ENCODE data around the gene DMTF1.

DMTF1 gene

GRCh38 chr7:87144173-87144657, 8.0 kb upstream of the DMTF1 start (continued):
- TF ChIP-seq KLF16 (tag by site-specific recombination; IDR thresholded peaks at IDR 0.05) (no peak), SCRT2 (tag by site-specific recombination; IDR thresholded peaks at IDR 0.05) (no peak), ZNF664 (tag by site-specific recombination; IDR thresholded peaks at IDR 0.05) (no peak), HOXA7 (CRISPR knock-in tag; IDR thresholded peaks at IDR 0.05; ENCODE audit: borderline replicate concordance) (no peak), CTCF (tag by site-specific recombination; IDR thresholded peaks at IDR 0.05) (no peak)

GRCh38 chr7:87146740-87147386, 5.4 kb upstream of the DMTF1 start:
- TF ChIP-seq, protein P1, sequence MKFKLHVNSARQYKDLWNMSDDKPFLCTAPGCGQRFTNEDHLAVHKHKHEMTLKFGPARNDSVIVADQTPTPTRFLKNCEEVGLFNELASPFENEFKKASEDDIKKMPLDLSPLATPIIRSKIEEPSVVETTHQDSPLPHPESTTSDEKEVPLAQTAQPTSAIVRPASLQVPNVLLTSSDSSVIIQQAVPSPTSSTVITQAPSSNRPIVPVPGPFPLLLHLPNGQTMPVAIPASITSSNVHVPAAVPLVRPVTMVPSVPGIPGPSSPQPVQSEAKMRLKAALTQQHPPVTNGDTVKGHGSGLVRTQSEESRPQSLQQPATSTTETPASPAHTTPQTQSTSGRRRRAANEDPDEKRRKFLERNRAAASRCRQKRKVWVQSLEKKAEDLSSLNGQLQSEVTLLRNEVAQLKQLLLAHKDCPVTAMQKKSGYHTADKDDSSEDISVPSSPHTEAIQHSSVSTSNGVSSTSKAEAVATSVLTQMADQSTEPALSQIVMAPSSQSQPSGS (tag by site-specific recombination; IDR thresholded peaks at IDR 0.05; ENCODE audit: low read depth): no peak
- TF ChIP-seq, protein P2, sequence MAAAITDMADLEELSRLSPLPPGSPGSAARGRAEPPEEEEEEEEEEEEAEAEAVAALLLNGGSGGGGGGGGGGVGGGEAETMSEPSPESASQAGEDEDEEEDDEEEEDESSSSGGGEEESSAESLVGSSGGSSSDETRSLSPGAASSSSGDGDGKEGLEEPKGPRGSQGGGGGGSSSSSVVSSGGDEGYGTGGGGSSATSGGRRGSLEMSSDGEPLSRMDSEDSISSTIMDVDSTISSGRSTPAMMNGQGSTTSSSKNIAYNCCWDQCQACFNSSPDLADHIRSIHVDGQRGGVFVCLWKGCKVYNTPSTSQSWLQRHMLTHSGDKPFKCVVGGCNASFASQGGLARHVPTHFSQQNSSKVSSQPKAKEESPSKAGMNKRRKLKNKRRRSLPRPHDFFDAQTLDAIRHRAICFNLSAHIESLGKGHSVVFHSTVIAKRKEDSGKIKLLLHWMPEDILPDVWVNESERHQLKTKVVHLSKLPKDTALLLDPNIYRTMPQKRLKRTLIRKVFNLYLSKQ (tag by site-specific recombination; IDR thresholded peaks at IDR 0.05; ENCODE audit: borderline replicate concordance): no peak
- TF ChIP-seq ZNF561 (tag by site-specific recombination; IDR thresholded peaks at IDR 0.05; ENCODE audit: borderline replicate concordance) (no peak), SP7 (tag by site-specific recombination; IDR thresholded peaks at IDR 0.05) (no peak), ZNF19 (tag by site-specific recombination; IDR thresholded peaks at IDR 0.05; ENCODE audit: low read depth) (no peak), ZFP69B (tag by site-specific recombination; IDR thresholded peaks at IDR 0.05) (no peak), ZNF433 (tag by site-specific recombination; IDR thresholded peaks at IDR 0.05; ENCODE audit: low read depth) (no peak), BCL11B (tag by site-specific recombination; IDR thresholded peaks at IDR 0.05; ENCODE audit: low read depth) (no peak), ZNF792 (tag by site-specific recombination; IDR thresholded peaks at IDR 0.05) (no peak), ZNF121 (tag by site-specific recombination; IDR thresholded peaks at IDR 0.05) (no peak), ZNF596 (tag by site-specific recombination; IDR thresholded peaks at IDR 0.05) (no peak), TRIM28 (IDR thresholded peaks at IDR 0.05; ENCODE audit: borderline replicate concordance, low read length) (no peak)
- TF ChIP-seq, protein P3, sequence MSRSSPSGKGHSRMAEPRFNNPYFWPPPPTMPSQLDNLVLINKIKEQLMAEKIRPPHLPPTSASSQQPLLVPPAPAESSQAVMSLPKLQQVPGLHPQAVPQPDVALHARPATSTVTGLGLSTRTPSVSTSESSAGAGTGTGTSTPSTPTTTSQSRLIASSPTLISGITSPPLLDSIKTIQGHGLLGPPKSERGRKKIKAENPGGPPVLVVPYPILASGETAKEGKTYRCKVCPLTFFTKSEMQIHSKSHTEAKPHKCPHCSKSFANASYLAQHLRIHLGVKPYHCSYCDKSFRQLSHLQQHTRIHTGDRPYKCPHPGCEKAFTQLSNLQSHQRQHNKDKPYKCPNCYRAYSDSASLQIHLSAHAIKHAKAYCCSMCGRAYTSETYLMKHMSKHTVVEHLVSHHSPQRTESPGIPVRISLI (tag by site-specific recombination; IDR thresholded peaks at IDR 0.05): no peak
- TF ChIP-seq, protein P4, sequence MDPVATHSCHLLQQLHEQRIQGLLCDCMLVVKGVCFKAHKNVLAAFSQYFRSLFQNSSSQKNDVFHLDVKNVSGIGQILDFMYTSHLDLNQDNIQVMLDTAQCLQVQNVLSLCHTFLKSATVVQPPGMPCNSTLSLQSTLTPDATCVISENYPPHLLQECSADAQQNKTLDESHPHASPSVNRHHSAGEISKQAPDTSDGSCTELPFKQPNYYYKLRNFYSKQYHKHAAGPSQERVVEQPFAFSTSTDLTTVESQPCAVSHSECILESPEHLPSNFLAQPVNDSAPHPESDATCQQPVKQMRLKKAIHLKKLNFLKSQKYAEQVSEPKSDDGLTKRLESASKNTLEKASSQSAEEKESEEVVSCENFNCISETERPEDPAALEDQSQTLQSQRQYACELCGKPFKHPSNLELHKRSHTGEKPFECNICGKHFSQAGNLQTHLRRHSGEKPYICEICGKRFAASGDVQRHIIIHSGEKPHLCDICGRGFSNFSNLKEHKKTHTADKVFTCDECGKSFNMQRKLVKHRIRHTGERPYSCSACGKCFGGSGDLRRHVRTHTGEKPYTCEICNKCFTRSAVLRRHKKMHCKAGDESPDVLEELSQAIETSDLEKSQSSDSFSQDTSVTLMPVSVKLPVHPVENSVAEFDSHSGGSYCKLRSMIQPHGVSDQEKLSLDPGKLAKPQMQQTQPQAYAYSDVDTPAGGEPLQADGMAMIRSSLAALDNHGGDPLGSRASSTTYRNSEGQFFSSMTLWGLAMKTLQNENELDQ (tag by site-specific recombination; IDR thresholded peaks at IDR 0.05; ENCODE audit: low read depth): no peak
- Histone ChIP-seq H3K4me1 (ENCODE audit: control insufficient read depth, insufficient read depth, low read length) (no peaks in the 10 kb centered on the region), H3K27ac (ENCODE audit: extremely low read depth, low read depth, low read length) (no peak overlapping the region), H3K9me3 (ENCODE audit: control insufficient read depth, insufficient read depth, low read depth, low read length) (no peaks in the 10 kb centered on the region), H3K36me3 (ENCODE audit: control insufficient read depth in 2 of 2, insufficient read depth in 1 of 2, low read length in 2 of 2) (no peaks in the 10 kb centered on the region), H3K4me3 (ENCODE audit: low read depth, low read length) (no peak overlapping the region)
- POLR2A ChIA-PET: no interaction called here
- CTCF ChIA-PET: interaction anchor here (1.1 to 3.4 kb wide), 3 partner anchors 210 to 223 kb away, joined by 4 to 19 read pairs (median 10); no protein-coding TSS in a partner anchor

Data from HEK293 (cell line).